Thyroid gland (tissue), 4 donors: Measurements from ENCODE around the gene GPATCH2. TPM values are rescaled to one million over a fixed set of nuclear protein-coding genes. Genes with fewer than 3 reads are reported as not detected.

Experiments
- DNase-seq, 2 donors: peaks; one replicate each; pipeline ENCODE4 v3.0.0-alpha.2; 2019
- H3K27ac ChIP-seq, 3 donors: fragments of 200-600 bp; sonication (generic); 1 replicate in 2 of 3; 2 replicates in 1 of 3; pipeline ENCODE4 v1.5.1; 2016 to 2019; ENCODE audit warnings: mild to moderate bottlenecking in 1 of 3, moderate library complexity in 1 of 3
- H3K27me3 ChIP-seq: fragments of 200-600 bp; sonication (generic); one replicate; pipeline ENCODE4 v1.5.1; 2019
- H3K36me3 ChIP-seq, 2 donors: fragments of 200-600 bp; sonication (generic); one replicate each; pipeline ENCODE4 v1.5.1; 2016 to 2019
- H3K4me1 ChIP-seq, 2 donors: fragments of 200-600 bp; sonication (generic); one replicate each; pipeline ENCODE4 v1.5.1; 2017 to 2019
- H3K4me3 ChIP-seq, 3 donors: fragments of 200-600 bp; sonication (generic); replicated peaks in 1 of 3; 1 replicate in 2 of 3; 2 replicates in 1 of 3; pipeline ENCODE4 v1.5.1; 2016; ENCODE audit warnings: mild to moderate bottlenecking in 1 of 3
- H3K9me3 ChIP-seq: fragments of 200-600 bp; sonication (generic); one replicate; pipeline ENCODE4 v1.5.1; 2017
- CTCF ChIP-seq, 6 experiments: fragments of 200-600 bp in 3 of 6; fragments of 450-650 bp in 3 of 6; sonication (generic) in 3 of 6; IDR thresholded peaks; one replicate each; pipeline ENCODE4 v1.5.1; 2016 to 2019; ENCODE audit warnings: antibody characterized with exemption in 6 of 6, mild to moderate bottlenecking in 2 of 6, inconsistent platforms in 1 of 6, moderate library complexity in 1 of 6
- POLR2A ChIP-seq, 2 donors: fragments of 450-650 bp; IDR thresholded peaks; one replicate each; pipeline ENCODE4 v1.6.1; 2017; ENCODE audit warnings: antibody characterized with exemption in 2 of 2, mild to moderate bottlenecking in 2 of 2, moderate library complexity in 1 of 2
- WGBS, 2 donors: methylation state at CpG; one replicate each; pipeline ENCODE4 v1.1.5; 2017; 5-methylcytosine and 5-hydroxymethylcytosine counted together
- intact Hi-C: fragments of 100-400 bp; cut with DNase I; formaldehyde crosslinking; loops from one replicate; pipeline ENCODE4 v1.15.1; 2023
- total RNA-seq, 4 donors: library from RNA; depleted of rRNA; stranded (reverse); fragments of >200 nt; gene quantifications; one replicate each; pipeline ENCODE4 v1.2.3, GENCODE V29; 2016

GPATCH2 gene
- total RNA-seq, 4 donors from 2014 or later, result 21.4 to 47.9 (median 34.0) TPM

DNA sequence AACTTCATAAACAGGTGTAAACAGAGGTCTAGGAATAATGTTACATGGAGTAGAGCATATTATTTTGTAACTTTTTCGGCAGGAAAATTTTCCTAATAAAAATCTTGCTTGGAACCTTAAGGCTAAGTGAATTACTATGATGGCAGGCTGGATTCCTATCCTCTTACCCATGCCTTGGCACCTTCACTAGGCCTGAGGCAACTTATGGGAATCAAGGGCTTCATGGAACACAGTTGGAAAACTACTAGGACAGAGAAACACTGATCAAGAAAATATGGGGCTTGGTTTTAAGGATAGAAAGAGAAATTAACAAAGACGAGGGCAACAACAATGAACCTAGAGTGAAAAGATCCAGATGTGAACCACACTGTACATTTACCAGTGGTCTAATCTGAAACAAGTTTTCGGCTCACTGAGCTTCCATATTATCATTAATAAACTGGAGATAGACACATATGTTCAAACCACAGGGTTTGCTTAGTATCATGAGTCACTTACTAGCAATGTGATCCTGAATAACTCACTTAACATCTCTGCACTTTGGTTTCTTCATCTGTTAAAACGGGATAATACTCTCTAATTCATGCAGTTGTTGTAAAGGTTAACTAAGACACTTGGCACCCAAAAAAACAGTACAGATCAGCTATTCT is 68.5 kb downstream of the GPATCH2 start:
- H3K4me3 ChIP-seq, result no peak overlapping the region
- WGBS, 2 donors, result 92 to 94% methylated on average over 4 of the region's 4 CpGs
- TF ChIP-seq CTCF (IDR thresholded peaks at IDR 0.05) (no peak), POLR2A (IDR thresholded peaks at IDR 0.05) (no peak)
- no peak for DNase-seq
- H3K9me3 ChIP-seq, result no peaks in the 10 kb centered on the region
- H3K27ac ChIP-seq, result no peak overlapping the region
- no peaks in the 10 kb centered on the region for H3K4me1 ChIP-seq
- no peaks in the 10 kb centered on the region for H3K36me3 ChIP-seq
- no peaks in the 10 kb centered on the region for H3K27me3 ChIP-seq
- intact Hi-C loops, result no loop called here

DNA sequence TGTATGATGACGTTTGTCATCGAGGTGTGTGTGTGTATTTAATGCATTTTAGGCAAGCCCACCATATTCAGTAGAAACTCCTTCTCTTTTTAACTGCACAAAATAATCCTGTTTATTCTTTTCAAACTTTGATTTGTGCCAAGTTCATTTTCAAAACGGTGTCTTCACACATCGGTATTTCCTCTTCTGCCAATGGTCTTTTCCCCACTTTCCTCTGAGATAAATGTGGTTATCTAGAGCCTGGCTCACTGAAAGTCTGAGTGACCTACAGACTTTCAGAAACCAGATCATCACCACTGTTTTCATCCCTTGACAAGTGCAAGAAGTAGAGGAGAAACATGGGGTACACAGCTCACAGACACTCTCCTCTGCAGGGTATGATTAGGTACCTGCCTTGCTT is 69.4 kb downstream of the GPATCH2 start:
- Histone ChIP-seq H3K27me3 (no peaks in the 10 kb centered on the region), H3K4me1 (no peaks in the 10 kb centered on the region), H3K4me3 (no peak overlapping the region), H3K9me3 (no peaks in the 10 kb centered on the region), H3K27ac (no peak overlapping the region), H3K36me3 (no peaks in the 10 kb centered on the region)
- TF ChIP-seq CTCF (IDR thresholded peaks at IDR 0.05), result no peak
- intact Hi-C loops, result no loop called here
- 81 to 89% methylated on average over 4 of the region's 4 CpGs for WGBS, 2 donors
- no peak for DNase-seq

DNA sequence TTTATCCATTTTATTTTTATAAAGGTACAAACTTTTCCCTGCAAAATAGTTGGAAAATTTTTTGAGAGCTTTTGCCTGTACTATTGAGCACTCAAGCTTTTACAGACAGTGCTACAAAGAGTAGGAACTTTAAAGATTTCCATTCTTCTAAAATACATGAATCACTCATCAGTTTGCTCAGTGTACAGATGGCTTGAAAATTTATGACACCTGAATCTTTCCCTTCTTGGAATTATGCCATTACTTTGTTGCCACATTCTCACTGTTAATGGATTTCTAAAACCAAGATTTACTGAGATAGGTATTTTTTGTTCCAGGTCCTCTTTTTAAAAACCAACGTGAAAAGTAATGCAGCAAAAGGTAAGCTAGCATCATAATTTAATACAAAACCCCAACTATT is 76.0 kb downstream of the GPATCH2 start:
- Histone ChIP-seq H3K4me1 (no peaks in the 10 kb centered on the region), H3K27ac (no peak overlapping the region), H3K4me3 (no peak overlapping the region), H3K27me3 (no peaks in the 10 kb centered on the region), H3K36me3 (no peaks in the 10 kb centered on the region), H3K9me3 (no peaks in the 10 kb centered on the region)
- TF ChIP-seq CTCF (IDR thresholded peaks at IDR 0.05), result no peak
- TF ChIP-seq POLR2A (IDR thresholded peaks at IDR 0.05), result no peak
- 78 to 92% methylated on average over 1 of the region's 1 CpG for WGBS, 2 donors
- intact Hi-C loops, result no loop called here
- DNase-seq, result no peak

DNA sequence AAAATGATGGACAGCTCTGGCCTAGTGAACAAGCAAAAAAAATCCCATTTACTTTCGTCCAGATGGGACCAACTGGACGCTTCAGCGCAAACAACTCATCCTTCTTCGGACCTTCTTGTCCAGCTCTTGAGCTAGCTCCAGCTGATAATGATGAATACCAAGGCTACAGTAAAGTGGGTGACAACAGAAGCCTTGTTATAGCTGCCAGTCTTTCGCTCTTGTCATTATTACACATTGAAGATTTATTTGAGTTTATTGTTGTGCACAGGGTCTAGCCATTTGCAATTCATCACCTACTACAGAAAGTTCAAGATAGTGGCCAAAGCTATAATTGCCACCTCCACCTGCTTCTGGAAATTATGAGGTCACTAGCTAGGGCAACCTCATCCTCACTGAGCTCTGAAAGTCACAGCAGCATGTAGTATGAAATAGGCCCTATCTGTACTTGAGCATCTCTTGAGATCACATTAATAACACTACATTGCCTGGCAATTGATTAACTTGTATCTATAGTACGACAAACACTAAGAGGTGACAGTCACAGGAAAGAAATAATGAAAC is 76.9 kb downstream of the GPATCH2 start:
- intact Hi-C loops, result no loop called here
- no peaks in the 10 kb centered on the region for H3K9me3 ChIP-seq
- no peaks in the 10 kb centered on the region for H3K27me3 ChIP-seq
- no peak for TF ChIP-seq CTCF (IDR thresholded peaks at IDR 0.05)
- TF ChIP-seq POLR2A (IDR thresholded peaks at IDR 0.05), result no peak
- 96 to 97% methylated on average over 6 of the region's 6 CpGs for WGBS, 2 donors
- H3K4me3 ChIP-seq, result no peak overlapping the region
- H3K27ac ChIP-seq, result no peak overlapping the region
- H3K4me1 ChIP-seq, result no peaks in the 10 kb centered on the region
- no peak for DNase-seq
- no peaks in the 10 kb centered on the region for H3K36me3 ChIP-seq

DNA sequence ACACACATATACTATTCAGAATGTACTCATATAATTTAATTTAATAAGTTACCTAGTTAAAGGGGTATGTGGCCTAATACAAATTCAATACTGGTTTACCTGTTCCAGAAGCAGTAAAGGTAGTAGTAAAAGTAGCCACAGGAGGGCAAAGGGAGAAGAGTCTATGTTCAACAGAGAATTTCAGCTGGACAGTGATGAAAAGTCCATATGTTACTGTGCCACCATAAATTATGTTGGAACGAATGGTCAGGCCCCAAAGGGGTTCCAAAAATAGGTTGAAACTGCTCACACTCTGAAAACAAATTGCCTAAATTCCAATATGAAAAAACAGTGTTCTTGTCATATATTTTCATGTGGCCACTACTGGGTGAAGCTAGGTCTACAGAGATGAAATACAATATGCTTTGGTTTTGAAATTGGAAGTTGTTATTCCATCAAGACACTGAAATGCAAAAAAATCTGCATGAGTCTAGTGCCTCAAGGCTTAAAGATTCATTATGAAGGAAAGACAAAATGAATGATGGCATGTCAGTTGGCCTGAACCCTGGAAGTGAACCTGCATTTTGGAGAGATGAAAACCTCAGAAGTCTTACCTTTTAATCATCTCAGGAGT is 78.4 kb downstream of the GPATCH2 start:
- Histone ChIP-seq H3K4me3 (no peak overlapping the region), H3K27ac (no peak overlapping the region), H3K36me3 (no peaks in the 10 kb centered on the region), H3K27me3 (no peaks in the 10 kb centered on the region), H3K9me3 (no peaks in the 10 kb centered on the region), H3K4me1 (no peaks in the 10 kb centered on the region)
- intact Hi-C loops, result no loop called here
- DNase-seq, result no peak
- no peak for TF ChIP-seq CTCF (IDR thresholded peaks at IDR 0.05)
- TF ChIP-seq POLR2A (IDR thresholded peaks at IDR 0.05), result no peak
- WGBS, 2 donors, result 67 to 82% methylated on average over 1 of the region's 1 CpG
